ENCODE data around the gene BOLA1.

- TF ChIP-seq EZH2 (IDR thresholded peaks at IDR 0.05) (no peak), POLR2AphosphoS5 (IDR thresholded peaks at IDR 0.05; ENCODE audit: borderline replicate concordance, low read depth, low read length) (no peak)
Observed at GRCh38 chr1:149877211-149877946, 22.0 kb upstream of the BOLA1 start.

All from SK-N-MC (cell line).